NB4 (cell line): ENCODE measurements around the gene DENND11.

Experiments
- CTCF ChIP-seq: IDR thresholded peaks from one replicate; pipeline ENCODE4 v1.5.1; 2012; ENCODE audit warnings: low read depth, low read length
- MAX ChIP-seq: IDR thresholded peaks from 2 replicates; pipeline ENCODE4 v1.6.1; 2011; ENCODE audit warnings: low read depth, low read length
- MYC ChIP-seq: IDR thresholded peaks from 2 replicates; pipeline ENCODE4 v1.6.1; 2011; ENCODE audit warnings: low read depth, low read length
- POLR2A ChIP-seq: IDR thresholded peaks from 2 replicates; pipeline ENCODE4 v1.6.1; 2011; ENCODE audit warnings: mild to moderate bottlenecking; ENCODE audit not compliant: insufficient read length; ENCODE audit errors: extremely low read depth

DNA sequence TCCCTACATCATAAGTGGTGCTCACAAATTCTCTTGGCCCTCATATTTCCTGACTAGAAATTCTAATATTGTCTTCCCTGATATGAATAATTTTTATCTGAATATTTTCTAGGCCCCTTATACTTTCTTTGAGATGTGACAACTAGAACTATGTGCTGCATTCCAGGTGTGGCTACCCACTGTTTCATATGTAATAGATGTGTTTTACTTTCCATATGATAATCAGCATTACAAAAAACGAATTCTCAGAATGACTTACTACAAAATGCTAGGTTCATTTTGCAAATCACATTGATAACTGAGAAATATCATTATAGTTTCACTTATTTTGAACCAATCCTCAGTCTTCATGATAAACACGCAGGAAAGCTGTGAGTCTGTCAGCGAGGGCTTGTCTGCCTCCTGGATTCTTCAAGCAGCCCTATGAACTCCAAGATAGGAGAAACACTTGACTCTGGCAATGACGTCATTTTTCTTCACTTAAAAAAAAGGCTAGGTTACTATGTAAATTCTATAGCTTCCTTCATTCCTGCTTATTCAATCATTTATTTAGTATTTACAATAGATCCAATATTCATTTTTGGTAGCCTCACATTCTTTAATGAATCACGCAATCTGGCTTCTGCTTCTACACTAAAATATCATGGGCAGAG is 10.8 kb upstream of the DENND11 start:
- TF ChIP-seq CTCF, result no peak
- no peak for TF ChIP-seq POLR2A
- no peak for TF ChIP-seq MAX
- TF ChIP-seq MYC, result no peak
